Gastrocnemius medialis (tissue), 4 donors: Measurements from ENCODE around the gene MRGPRX3. TPM values are rescaled to one million over a fixed set of nuclear protein-coding genes. Genes with fewer than 3 reads are reported as not detected.

Experiments
- ATAC-seq, 2 donors: fragments of 150-250 bp; one replicate each; pipeline ENCODE4 v1.9.1; 2016
- DNase-seq, 2 donors: peaks; one replicate each; pipeline ENCODE4 v3.0.0-alpha.2; 2019
- H3K27ac ChIP-seq, 4 donors: fragments of 200-600 bp; sonication (generic); 1 replicate in 1 of 4; 2 replicates in 3 of 4; pipeline ENCODE4 v1.5.1; 2016 to 2018; ENCODE audit warnings: mild to moderate bottlenecking in 2 of 4, moderate library complexity in 1 of 4
- H3K27me3 ChIP-seq, 3 donors: fragments of 200-600 bp; sonication (generic) in 2 of 3; 1 replicate in 1 of 3; 2 replicates in 2 of 3; pipeline versions ENCODE4 v1.5.1 to v1.6.0; 2016 to 2019; ENCODE audit warnings: mild to moderate bottlenecking in 1 of 3, moderate library complexity in 1 of 3
- H3K36me3 ChIP-seq, 2 donors: fragments of 200-600 bp; sonication (generic) in 1 of 2; one replicate each; pipeline ENCODE4 v1.5.1; 2017 to 2018
- H3K4me1 ChIP-seq, 2 donors: fragments of 200-600 bp; sonication (generic) in 1 of 2; one replicate each; pipeline ENCODE4 v1.5.1; 2016 to 2017; ENCODE audit warnings: mild to moderate bottlenecking in 2 of 2
- H3K4me3 ChIP-seq, 4 donors: fragments of 200-600 bp; sonication (generic) in 3 of 4; 1 replicate in 1 of 4; 2 replicates in 3 of 4; pipeline ENCODE4 v1.5.1; 2016 to 2019; ENCODE audit warnings: mild to moderate bottlenecking in 2 of 4
- H3K9me3 ChIP-seq, 3 donors: fragments of 200-600 bp; sonication (generic) in 2 of 3; 1 replicate in 1 of 3; 2 replicates in 2 of 3; pipeline ENCODE4 v1.5.1; 2016 to 2019
- CTCF ChIP-seq, 5 experiments: fragments of 450-650 bp in 3 of 5; fragments of 200-600 bp in 2 of 5; sonication (generic) in 2 of 5; IDR thresholded peaks in 4 of 5; conservative IDR thresholded peaks in 1 of 5; 1 replicate in 4 of 5; 2 replicates in 1 of 5; pipeline ENCODE4 v1.5.1; 2016 to 2019; ENCODE audit warnings: antibody characterized with exemption in 5 of 5, mild to moderate bottlenecking in 3 of 5, moderate library complexity in 3 of 5
- POLR2A ChIP-seq, 2 donors: fragments of 450-650 bp; IDR thresholded peaks; one replicate each; pipeline ENCODE4 v1.6.1; 2017; ENCODE audit warnings: antibody characterized with exemption in 2 of 2, mild to moderate bottlenecking in 2 of 2, moderate library complexity in 2 of 2
- in situ Hi-C, 4 donors: fragments of 200-750 bp; cut with MboI; loops; one replicate each; pipeline versions ENCODE4 v1.15.0 to v1.8.0; 2017; ENCODE audit warnings: low sequenced_read_pairs in 4 of 4
- intact Hi-C: fragments of 100-400 bp; cut with DNase I; formaldehyde crosslinking; loops from one replicate; pipeline ENCODE4 v1.15.1; 2023; ENCODE audit warnings: low total_unique reads
- total RNA-seq, 4 donors: library from RNA; depleted of rRNA; stranded (reverse); fragments of >200 nt; gene quantifications; one replicate each; pipeline versions ENCODE4 v1.1.0 to v1.2.3, GENCODE V29; 2016

Gene MRGPRX3
- total RNA-seq, 4 donors from 2014 or later, result not detected

GRCh38 chr11:18145837-18146236 lies 13.5 kb downstream of the MRGPRX3 start:
- in situ Hi-C loops, result no loop called here

GRCh38 chr11:18151581-18151980 lies 19.2 kb downstream of the MRGPRX3 start:
- in situ Hi-C loops (no loop called here), intact Hi-C loops (no loop called here)
- H3K4me3 ChIP-seq, result no peak overlapping the region
- ATAC-seq (no peak), DNase-seq (no peak)
- no peaks in the 10 kb centered on the region for H3K9me3 ChIP-seq
- TF ChIP-seq POLR2A (IDR thresholded peaks at IDR 0.05) (no peak), CTCF (IDR thresholded peaks at IDR 0.05 in 4 of 5, conservative IDR thresholded peaks at IDR 0.05 in 1 of 5) (no peak)
- H3K27ac ChIP-seq, result no peak overlapping the region
- H3K27me3 ChIP-seq, result no peaks in the 10 kb centered on the region
- no peaks in the 10 kb centered on the region for H3K36me3 ChIP-seq
- no peaks in the 10 kb centered on the region for H3K4me1 ChIP-seq

More at GRCh38 chr11:18145837-18146236, 13.5 kb downstream of the MRGPRX3 start:
- no peak for ATAC-seq
- no peak overlapping the region for H3K4me3 ChIP-seq
- H3K36me3 ChIP-seq, result no peaks in the 10 kb centered on the region
- intact Hi-C loops, result no loop called here
- no peak for DNase-seq
- H3K27me3 ChIP-seq, result no peaks in the 10 kb centered on the region
- TF ChIP-seq CTCF (IDR thresholded peaks at IDR 0.05 in 4 of 5, conservative IDR thresholded peaks at IDR 0.05 in 1 of 5), result no peak
- no peak for TF ChIP-seq POLR2A (IDR thresholded peaks at IDR 0.05)
- H3K4me1 ChIP-seq, result no peaks in the 10 kb centered on the region
- H3K9me3 ChIP-seq, result no peaks in the 10 kb centered on the region
- no peak overlapping the region for H3K27ac ChIP-seq

GRCh38 chr11:18168372-18168771 lies 36.0 kb downstream of the MRGPRX3 start:
- no peak for DNase-seq
- Histone ChIP-seq H3K36me3 (no peaks in the 10 kb centered on the region), H3K9me3 (no peaks in the 10 kb centered on the region), H3K27ac (no peak overlapping the region), H3K27me3 (no peaks in the 10 kb centered on the region), H3K4me3 (no peak overlapping the region), H3K4me1 (no peaks in the 10 kb centered on the region)
- no peak for TF ChIP-seq POLR2A (IDR thresholded peaks at IDR 0.05)
- TF ChIP-seq CTCF (IDR thresholded peaks at IDR 0.05 in 4 of 5, conservative IDR thresholded peaks at IDR 0.05 in 1 of 5), result no peak
- no peak for ATAC-seq
- intact Hi-C loops, result no loop called here
- in situ Hi-C loops, result no loop called here

- no peak overlapping the region for H3K4me3 ChIP-seq
- no peaks in the 10 kb centered on the region for H3K27me3 ChIP-seq
- no peaks in the 10 kb centered on the region for H3K36me3 ChIP-seq
- DNase-seq, result no peak
- H3K4me1 ChIP-seq, result no peaks in the 10 kb centered on the region
- no peak overlapping the region for H3K27ac ChIP-seq
- ATAC-seq, result no peak
- in situ Hi-C loops, result no loop called here
- no peaks in the 10 kb centered on the region for H3K9me3 ChIP-seq
- intact Hi-C loops, result no loop called here
- no peak for TF ChIP-seq POLR2A (IDR thresholded peaks at IDR 0.05)
- TF ChIP-seq CTCF (IDR thresholded peaks at IDR 0.05 in 4 of 5, conservative IDR thresholded peaks at IDR 0.05 in 1 of 5), result no peak
Observed at GRCh38 chr11:18171377-18172000, 39.1 kb downstream of the MRGPRX3 start.

- Histone ChIP-seq H3K36me3 (no peaks in the 10 kb centered on the region), H3K9me3 (no peaks in the 10 kb centered on the region), H3K4me1 (no peaks in the 10 kb centered on the region), H3K27me3 (no peaks in the 10 kb centered on the region), H3K4me3 (no peak within 1 kb of the TSS), H3K27ac (no peak within 1 kb of the TSS)
- intact Hi-C loops, result no loop called here
- TF ChIP-seq CTCF (IDR thresholded peaks at IDR 0.05 in 4 of 5, conservative IDR thresholded peaks at IDR 0.05 in 1 of 5), result no peak
- TF ChIP-seq POLR2A (IDR thresholded peaks at IDR 0.05), result no peak
- no peak for ATAC-seq
- DNase-seq, result no peak
- in situ Hi-C loops, result no loop called here
Observed at GRCh38 chr11:18172666-18173065, 40.3 kb downstream of the MRGPRX3 start, which contains the start of gene MRGPRX4. TSS of gene MRGPRX4 (plus strand) at chr11:18172837. CDS start at chr11:18173257, 420 bp downstream.
